GM12874 (cell line): Measurements from ENCODE around the gene GOLGA8J.
"Not testable (repeated sequence)": the region's sequence is repeated elsewhere in the genome, so short reads cannot be mapped to it uniquely, and the experiment has no call there.

Experiments used
- CTCF ChIP-seq: IDR thresholded peaks from 2 replicates; pipeline ENCODE4 v1.5.1; 2011; ENCODE audit warnings: low read depth, mild to moderate bottlenecking, control low read depth, low read length, moderate library complexity; ENCODE audit not compliant: insufficient read depth

Gene GOLGA8J

GRCh38 chr15:30063835-30064546, 18.8 kb upstream of the GOLGA8J start:
- no peak for TF ChIP-seq CTCF

DNA sequence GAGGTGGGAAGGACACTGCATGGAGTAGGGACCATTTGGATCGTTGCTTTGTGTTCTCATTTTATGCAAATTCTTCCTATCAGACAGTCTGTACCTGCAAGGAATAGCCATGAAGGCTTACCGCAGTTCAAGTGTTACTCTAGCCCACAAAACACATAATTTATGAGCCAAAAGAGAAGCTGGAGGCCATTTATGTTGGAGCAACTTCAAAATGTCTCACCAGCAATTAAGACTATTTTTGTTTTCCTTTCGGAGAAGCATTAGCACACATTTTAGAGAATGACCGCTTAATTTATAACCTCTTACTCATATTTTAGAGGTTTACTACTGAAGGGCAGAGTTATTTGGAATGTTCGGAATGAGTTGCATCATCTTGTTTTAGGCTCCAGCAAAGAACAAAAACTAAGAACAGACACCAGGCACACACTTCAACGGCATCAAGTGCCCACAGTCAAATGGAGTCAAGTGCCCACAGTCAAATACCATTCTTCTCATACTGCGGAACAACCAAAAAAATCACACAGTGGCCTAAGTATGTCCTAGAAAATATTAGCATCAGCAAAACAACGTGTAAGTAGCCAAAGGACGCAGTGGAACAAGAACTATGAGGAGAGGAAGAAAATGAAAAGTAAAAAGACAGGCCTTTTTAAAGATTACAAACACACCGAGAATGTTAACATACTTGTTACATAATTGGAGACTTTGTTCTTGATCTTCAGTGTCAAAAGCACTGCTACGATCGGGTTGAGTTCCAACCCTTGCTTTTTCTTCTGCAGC, 17.5 kb upstream of the GOLGA8J start:
- TF ChIP-seq CTCF: no peak

- TF ChIP-seq CTCF: no peak
Measured at GRCh38 chr15:30068326-30068725, 14.4 kb upstream of the GOLGA8J start.

- no peak for TF ChIP-seq CTCF
Measured at GRCh38 chr15:30072630-30073029, 10.1 kb upstream of the GOLGA8J start.

GRCh38 chr15:30073915-30074314, 8.8 kb upstream of the GOLGA8J start:
- no peak for TF ChIP-seq CTCF

GRCh38 chr15:30134751-30135150, 52.0 kb downstream of the GOLGA8J start, which contains the start of gene GOLGA8T:
Gene GOLGA8T, plus strand, starts transcription at chr15:30135051. Its CDS starts 98 bp downstream, at chr15:30135149.
- TF ChIP-seq CTCF: not testable (repeated sequence)
